HG02571 (cell line): ENCODE measurements around the gene RMND5B.
A peak's percentile ranks its signal among the peaks of the same experiment; 100 is the strongest.
"Not testable (repeated sequence)": the region's sequence is repeated elsewhere in the genome, so short reads cannot be mapped to it uniquely, and the experiment has no call there.

Experiments used
- ATAC-seq: cut with Tn5 transposase; IDR thresholded peaks from one replicate; pipeline ENCODE4 v1.9.1; 2021; ENCODE audit warnings: mild to moderate bottlenecking, moderate library complexity; ENCODE audit not compliant: unreplicated experiment

The RMND5B gene

GRCh38 chr5:178127300-178128009, 3.4 kb upstream of the RMND5B start:
- ATAC-seq = not testable (repeated sequence)

- no peak for ATAC-seq
Measured at GRCh38 chr5:178129296-178129695, 1.5 kb upstream of the RMND5B start.

DNA sequence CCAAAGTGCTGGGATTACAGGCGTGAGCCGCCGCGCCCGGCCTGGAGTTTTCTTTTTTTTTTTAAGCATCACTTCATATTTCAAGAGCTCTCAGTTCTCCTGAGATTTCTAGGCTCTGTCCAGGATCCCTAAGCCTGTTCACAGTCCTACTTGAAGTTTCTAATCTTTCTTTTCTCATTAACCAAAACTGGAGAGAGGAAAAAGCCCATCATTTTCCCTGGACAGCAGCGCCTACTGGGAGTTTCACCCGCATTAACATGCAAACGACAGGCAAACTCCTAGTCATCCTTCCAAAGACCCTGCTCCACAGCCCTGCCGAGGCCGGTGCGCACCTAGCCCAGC, 609 bp upstream of the RMND5B start:
- ATAC-seq = not testable (repeated sequence)

- ATAC-seq = no peak
Measured at GRCh38 chr5:178131446-178131996, 707 bp downstream of the RMND5B start.

DNA sequence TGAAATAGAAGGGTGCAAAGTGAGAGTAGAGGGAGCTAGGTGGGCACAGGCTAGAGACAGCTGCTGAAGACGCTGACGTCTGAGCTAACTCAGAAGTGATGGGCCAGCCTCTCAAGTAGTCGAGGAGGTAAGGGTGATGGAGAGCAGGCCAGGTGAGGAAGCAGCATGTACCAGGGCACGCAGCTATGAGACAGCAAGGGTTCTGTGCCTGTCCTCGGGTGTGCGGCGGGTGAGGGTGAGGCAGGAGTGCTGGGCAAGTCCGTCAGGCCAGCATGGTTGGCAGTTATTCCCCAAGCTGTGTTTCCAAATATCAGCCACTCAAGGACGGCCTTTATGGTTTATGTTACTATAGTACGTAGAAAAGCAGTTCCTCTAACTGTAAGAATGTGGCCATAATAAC, 6.2 kb downstream of the RMND5B start:
- ATAC-seq = no peak

DNA sequence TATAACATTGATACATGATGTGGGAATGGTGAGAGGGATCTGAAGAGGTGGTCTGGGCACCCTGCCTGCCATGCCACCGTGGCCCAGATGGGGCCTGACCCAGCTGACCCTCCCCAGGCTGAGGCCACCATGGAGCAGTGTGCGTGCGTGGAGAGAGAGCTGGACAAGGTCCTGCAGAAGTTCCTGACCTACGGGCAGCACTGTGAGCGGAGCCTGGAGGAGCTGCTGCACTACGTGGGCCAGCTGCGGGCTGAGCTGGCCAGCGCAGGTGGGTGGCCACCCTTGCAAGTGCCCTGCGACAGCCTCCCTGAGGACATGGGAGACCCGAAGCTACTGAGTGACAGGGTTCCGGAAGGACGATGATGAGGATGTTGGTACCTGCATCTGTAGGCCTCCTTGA, 7.2 kb downstream of the RMND5B start:
- ATAC-seq = no peak

GRCh38 chr5:178141550-178141949, 10.7 kb downstream of the RMND5B start:
- no peak for ATAC-seq

- no peak for ATAC-seq
Measured at GRCh38 chr5:178142642-178143041, 11.8 kb downstream of the RMND5B start.

- no peak for ATAC-seq
Measured at GRCh38 chr5:178143246-178143645, 12.4 kb downstream of the RMND5B start.

GRCh38 chr5:178143901-178144300, 13.1 kb downstream of the RMND5B start:
- ATAC-seq = no peak

- peak; percentile 68 for ATAC-seq
Measured at GRCh38 chr5:178145965-178146820, 15.4 kb downstream of the RMND5B start.

DNA sequence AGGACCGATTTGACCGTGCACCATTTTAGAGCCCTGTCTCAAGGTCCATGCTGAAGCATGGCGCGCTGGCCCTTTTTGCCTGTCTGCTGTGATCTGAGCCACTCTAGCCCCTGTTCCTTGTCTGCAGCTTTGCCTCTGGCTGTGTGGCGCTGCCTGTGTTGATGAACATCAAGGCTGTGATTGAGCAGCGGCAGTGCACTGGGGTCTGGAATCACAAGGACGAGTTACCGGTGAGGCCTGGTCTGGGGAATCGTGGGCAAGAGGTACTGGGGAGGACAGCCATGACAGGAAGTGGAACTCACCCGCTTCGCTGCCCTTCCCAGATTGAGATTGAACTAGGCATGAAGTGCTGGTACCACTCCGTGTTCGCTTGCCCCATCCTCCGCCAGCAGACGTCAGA, 16.6 kb downstream of the RMND5B start:
- no peak for ATAC-seq

DNA sequence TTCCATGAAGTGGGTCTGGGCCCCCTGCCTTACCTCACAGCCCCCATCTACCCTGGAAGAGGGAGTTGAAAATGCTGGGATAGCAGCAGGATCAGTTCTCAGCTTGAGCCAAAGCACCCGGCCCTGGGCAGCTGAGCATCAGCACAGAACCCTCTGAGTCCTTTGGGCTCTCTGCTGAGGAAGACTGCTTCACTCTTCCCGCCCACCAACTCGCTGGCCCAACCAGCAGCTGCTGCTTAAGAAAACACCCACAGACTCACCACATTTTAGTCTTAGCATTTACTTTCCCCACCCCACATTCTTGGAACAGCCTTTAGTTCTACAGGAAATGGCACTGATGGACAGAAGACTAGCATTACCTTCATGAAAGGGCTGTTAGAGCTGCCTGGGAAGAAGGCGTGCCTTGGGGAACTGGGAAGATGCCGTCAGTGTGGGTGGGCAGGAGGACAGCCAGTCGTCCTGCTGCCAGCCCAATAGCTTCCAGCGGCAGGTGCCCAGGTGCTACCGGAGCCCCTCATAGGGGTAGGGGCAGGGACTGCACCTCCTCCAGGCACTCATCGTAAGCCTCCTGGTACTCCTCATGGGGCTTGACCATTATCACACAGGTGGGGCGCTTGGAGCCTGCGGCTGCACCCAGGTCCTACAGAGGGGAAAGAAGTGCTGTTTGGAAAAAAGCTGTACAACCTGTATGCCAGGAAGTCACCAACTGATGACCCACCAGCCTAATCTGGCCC, 18.6 kb downstream of the RMND5B start:
- ATAC-seq = no peak

- no peak for ATAC-seq
Measured at GRCh38 chr5:178150977-178151734, 20.3 kb downstream of the RMND5B start.

DNA sequence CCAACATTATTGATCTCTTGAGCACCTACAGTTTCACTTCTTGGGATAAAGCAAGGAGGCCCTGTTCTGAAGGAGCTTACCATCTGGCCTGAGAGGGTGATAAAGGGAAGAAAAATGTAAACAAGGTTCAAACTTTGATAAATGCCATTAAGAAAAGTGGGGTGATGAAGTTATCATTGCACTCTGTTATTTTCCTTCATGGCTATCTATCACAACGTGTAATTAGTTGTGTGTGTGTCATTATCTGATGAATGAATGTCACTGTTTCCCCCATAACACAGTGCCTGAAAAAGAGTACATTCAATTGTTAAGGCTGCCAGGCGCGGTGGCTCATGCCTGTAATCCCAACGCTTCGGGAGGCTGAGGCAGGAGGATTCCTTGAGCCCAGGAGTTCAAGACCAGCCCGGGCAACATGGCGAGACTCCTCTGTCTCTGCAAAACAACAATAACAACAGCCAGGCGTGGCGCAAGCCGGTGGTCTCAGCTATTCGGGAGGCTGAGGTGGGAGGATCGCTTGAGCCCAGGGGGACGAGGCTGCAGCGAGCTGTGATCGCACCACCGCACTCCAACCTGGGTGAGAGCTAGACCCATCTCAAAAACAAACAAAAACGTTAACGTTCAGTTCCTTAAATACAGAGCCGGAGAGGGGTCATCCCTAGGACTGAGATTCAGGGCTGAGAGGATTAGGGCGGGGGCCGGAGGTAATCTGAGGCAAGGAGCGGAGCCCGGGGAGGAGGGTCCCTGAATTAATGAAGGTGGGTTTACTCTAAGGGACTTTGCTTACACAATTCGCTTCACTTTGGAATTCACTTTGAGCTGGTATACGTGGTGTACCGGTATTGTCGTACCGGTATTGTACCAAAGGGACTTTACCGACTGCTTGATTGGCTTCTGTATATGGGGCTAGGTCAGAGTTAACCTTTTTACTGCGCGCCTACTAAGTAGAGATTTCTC, 22.0 kb downstream of the RMND5B start:
- no peak for ATAC-seq

GRCh38 chr5:178153530-178154340, 22.9 kb downstream of the RMND5B start, which contains the start of gene NHP2:
Gene NHP2 (minus strand): TSS chr5:178153885. CDS start chr5:178153817, 68 bp downstream.
- ATAC-seq = peak; percentile 98

- no peak for ATAC-seq
Measured at GRCh38 chr5:178155065-178155464, 24.3 kb downstream of the RMND5B start.

- no peak for ATAC-seq
Measured at GRCh38 chr5:178160176-178160575, 29.4 kb downstream of the RMND5B start.

DNA sequence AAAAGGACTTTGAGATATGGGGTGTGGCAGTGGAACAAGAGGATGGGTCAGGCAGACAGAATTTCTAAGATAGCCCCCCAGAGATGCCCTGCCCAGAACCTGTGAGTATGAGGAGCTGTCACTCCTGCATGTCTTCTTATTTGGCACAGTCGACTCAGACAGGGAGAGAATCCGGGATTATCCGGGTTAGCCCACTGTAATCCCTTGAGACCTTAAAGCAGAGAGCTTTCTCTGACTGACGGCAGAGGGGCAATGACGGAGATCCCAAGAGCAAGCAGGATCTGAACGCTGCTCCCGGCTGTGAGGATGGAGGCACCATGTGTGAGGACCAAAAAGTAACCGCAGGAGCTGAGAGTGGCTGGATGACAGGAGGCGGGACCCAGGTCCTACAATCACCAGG, 31.7 kb downstream of the RMND5B start:
- ATAC-seq = no peak
